Mononuclear cell (primary cell): ENCODE data around the gene ANTXR1. TPM values are rescaled to one million over a fixed set of nuclear protein-coding genes. Genes with fewer than 3 reads are reported as not detected.

Experiments
- H3K27me3 ChIP-seq: 2 replicates; pipeline ENCODE4 v1.6.0; 2011; ENCODE audit warnings: low read length, control low read depth; ENCODE audit not compliant: insufficient read depth
- H3K4me1 ChIP-seq: 2 replicates; pipeline ENCODE4 v1.5.1; 2011; ENCODE audit warnings: mild to moderate bottlenecking, low read length, control low read depth; ENCODE audit not compliant: insufficient read depth
- H3K4me3 ChIP-seq: 2 replicates; pipeline ENCODE4 v1.5.1; 2011; ENCODE audit warnings: mild to moderate bottlenecking, low read length, moderate library complexity
- H3K9me3 ChIP-seq: 2 replicates; pipeline ENCODE4 v1.5.1; 2011; ENCODE audit warnings: low read depth, mild to moderate bottlenecking, control low read depth, low read length
- total RNA-seq: library from RNA; depleted of rRNA; stranded (reverse); fragments of >200 nt; gene quantifications from one replicate; pipeline ENCODE4 v1.2.3, GENCODE V29; 2012

The ANTXR1 gene
- total RNA-seq, 1 donor: under 0.01 TPM

DNA sequence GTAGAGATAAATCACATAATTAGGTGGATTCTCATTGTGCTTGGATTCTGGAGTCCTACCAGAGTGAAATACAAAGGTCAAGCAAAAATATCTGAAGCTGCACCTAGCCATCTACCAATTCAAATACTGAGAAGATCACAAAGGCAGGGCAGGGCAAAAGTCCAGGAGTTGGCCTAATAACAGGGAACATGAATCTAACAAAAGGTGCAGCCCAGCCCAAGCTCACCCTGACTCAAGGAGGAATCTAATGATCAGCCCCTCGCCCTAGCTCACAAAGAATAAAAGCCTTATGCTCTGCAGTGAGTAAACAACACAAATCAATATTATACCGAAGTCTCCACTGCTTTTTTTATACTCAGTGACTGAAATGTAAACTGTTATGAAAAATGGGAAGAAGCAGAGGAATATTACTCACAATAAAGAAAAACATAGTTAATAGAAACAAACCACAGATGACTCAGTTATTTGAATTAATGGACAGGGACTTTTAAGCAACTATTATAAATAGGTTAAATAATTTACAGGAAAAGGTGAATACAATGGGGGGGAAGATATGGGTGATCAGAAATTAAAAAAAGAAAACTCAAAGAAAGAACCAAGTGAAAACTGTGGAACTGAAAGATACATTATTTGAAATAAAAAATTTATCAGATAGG lies 49.5 kb downstream of the ANTXR1 start:
- no peak overlapping the region for H3K4me3 ChIP-seq
- H3K9me3 ChIP-seq: peaks cover 9% of the 10 kb centered on the region
- H3K4me1 ChIP-seq: no peaks in the 10 kb centered on the region
- peaks cover 15% of the 10 kb centered on the region for H3K27me3 ChIP-seq

- peaks cover 15% of the 10 kb centered on the region for H3K27me3 ChIP-seq
Measured at GRCh38 chr2:69065735-69066336, 52.9 kb downstream of the ANTXR1 start.

GRCh38 chr2:69067026-69067630 lies 54.1 kb downstream of the ANTXR1 start:
- Histone ChIP-seq H3K4me1 (no peaks in the 10 kb centered on the region), H3K9me3 (peaks cover 9% of the 10 kb centered on the region), H3K27me3 (peaks cover 10% of the 10 kb centered on the region)

More at GRCh38 chr2:69065735-69066336, 52.9 kb downstream of the ANTXR1 start:
- H3K4me1 ChIP-seq: no peaks in the 10 kb centered on the region
- no peak overlapping the region for H3K4me3 ChIP-seq
- peaks cover 9% of the 10 kb centered on the region for H3K9me3 ChIP-seq

DNA sequence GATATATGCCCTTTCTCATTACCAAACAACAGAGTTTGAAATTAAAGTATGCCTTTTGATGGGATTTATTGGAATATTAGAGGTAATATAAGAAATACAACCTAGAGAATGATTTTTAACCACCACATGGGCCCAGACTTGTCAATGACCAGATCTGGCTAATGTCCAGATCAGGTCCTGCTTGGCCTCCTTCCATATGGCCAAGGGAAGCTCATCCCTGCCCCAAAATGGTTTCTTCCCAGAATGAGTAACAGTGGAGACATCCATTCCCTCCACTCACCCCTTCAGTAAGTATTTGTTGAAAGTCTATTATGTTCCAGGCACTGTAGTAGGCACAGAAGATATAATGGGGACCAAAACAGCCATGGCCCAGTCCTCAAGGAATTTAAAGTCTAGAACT lies 54.9 kb downstream of the ANTXR1 start:
- Histone ChIP-seq H3K4me1 (no peaks in the 10 kb centered on the region), H3K9me3 (peaks cover 9% of the 10 kb centered on the region), H3K27me3 (peaks cover 6% of the 10 kb centered on the region), H3K4me3 (no peak overlapping the region)

More at GRCh38 chr2:69067026-69067630, 54.1 kb downstream of the ANTXR1 start:
- H3K4me3 ChIP-seq: no peak overlapping the region

DNA sequence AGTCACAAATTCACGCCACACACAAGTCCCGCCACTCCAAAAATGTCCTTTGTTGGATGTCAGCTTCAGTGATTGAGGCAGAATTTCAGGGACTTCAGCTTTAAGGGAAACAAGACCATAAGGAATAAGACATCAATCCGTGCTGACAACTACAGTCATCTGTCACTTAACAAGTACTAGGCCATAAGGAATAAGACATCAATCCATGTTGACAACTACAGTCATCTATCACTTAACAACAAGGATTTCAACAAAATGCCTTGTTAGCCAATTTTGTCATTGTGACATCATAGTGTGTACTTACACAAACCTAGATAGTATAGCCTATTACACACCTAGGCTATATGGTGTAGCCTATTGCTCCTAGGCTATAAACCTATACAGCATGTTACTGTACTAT lies 58.0 kb downstream of the ANTXR1 start:
- H3K4me3 ChIP-seq: no peak overlapping the region
- H3K9me3 ChIP-seq: no peaks in the 10 kb centered on the region
- H3K27me3 ChIP-seq: no peaks in the 10 kb centered on the region
- no peaks in the 10 kb centered on the region for H3K4me1 ChIP-seq

- no peak overlapping the region for H3K4me3 ChIP-seq
- H3K4me1 ChIP-seq: no peaks in the 10 kb centered on the region
- no peaks in the 10 kb centered on the region for H3K9me3 ChIP-seq
- H3K27me3 ChIP-seq: no peaks in the 10 kb centered on the region
Measured at GRCh38 chr2:69073928-69074570, 61.1 kb downstream of the ANTXR1 start.

GRCh38 chr2:69074918-69075317 lies 61.9 kb downstream of the ANTXR1 start:
- Histone ChIP-seq H3K9me3 (no peaks in the 10 kb centered on the region), H3K27me3 (no peaks in the 10 kb centered on the region), H3K4me1 (peaks cover 5% of the 10 kb centered on the region), H3K4me3 (no peak overlapping the region)

DNA sequence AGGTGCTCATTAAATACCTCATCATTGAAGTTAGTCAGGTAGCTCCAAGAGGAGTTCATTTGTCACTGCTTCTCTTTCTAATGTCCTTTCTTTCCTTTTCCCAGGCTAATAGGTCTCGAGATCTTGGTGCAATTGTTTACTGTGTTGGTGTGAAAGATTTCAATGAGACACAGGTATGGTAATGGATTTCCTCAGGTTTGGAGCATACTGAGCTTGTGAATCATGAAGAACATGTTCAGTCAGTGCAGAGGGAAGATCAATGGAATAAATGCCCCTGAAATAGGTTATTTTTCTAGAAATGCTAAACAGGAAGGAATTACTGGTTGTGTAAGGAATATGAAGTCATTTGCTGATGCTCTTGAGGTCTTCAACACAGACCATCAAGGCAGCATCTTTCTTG lies 62.5 kb downstream of the ANTXR1 start:
- no peak overlapping the region for H3K4me3 ChIP-seq
- H3K9me3 ChIP-seq: no peaks in the 10 kb centered on the region
- peaks cover 6% of the 10 kb centered on the region for H3K4me1 ChIP-seq
- no peaks in the 10 kb centered on the region for H3K27me3 ChIP-seq

DNA sequence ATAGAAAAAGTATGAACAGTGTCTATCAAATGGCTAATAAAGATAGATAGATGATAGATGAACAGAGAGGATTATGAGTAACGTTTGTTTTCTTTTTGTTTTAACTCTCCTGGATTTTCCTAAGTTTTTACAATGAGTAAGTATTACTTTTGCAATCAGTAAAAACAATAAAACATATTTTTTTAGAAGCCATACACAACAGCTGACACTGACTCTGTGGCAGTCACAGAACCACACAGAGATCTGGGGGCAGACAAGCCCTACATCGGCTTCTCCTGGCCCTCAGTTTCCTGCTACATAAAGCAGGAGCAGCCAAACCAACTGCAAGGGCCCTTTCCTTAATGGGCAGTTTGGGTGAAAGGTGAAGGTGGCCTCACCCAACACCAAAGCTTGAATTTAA lies 63.6 kb downstream of the ANTXR1 start:
- no peaks in the 10 kb centered on the region for H3K9me3 ChIP-seq
- peaks cover 7% of the 10 kb centered on the region for H3K4me1 ChIP-seq
- no peaks in the 10 kb centered on the region for H3K27me3 ChIP-seq
- no peak overlapping the region for H3K4me3 ChIP-seq

DNA sequence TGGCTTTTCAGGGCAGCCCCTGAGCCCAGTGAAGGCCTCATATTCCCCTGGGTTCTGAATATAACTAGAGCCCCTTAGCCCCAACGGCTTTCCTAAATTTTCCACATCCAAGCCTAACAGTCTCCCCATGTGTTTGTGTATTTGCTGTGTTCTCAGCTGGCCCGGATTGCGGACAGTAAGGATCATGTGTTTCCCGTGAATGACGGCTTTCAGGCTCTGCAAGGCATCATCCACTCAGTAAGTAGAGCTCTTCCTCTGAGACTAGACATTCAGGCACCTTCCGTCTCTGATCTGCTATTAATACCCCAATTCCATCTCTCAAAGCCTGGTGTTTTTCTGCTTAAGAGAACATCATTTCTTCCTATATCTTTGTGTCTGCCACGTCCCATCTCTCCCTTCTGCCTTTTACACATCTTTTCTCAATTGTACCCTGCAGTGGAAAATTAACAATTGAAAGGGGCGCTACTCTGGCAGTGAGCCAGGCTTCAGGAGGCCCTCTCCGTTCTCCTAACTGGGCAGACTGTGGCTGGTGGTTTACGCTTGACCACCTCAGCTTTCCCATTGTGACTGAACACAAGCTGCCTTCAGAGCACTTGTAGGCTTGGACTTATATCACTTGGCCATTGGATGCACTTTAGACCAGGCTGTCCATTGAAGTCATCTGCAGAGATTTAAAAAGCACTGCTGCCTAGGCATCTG lies 64.4 kb downstream of the ANTXR1 start:
- Histone ChIP-seq H3K9me3 (no peaks in the 10 kb centered on the region), H3K4me3 (no peak overlapping the region), H3K4me1 (peaks cover 15% of the 10 kb centered on the region), H3K27me3 (no peaks in the 10 kb centered on the region)

- no peaks in the 10 kb centered on the region for H3K9me3 ChIP-seq
- H3K4me3 ChIP-seq: no peak overlapping the region
- no peaks in the 10 kb centered on the region for H3K27me3 ChIP-seq
- peaks cover 28% of the 10 kb centered on the region for H3K4me1 ChIP-seq
Measured at GRCh38 chr2:69080071-69080470, 67.1 kb downstream of the ANTXR1 start.

DNA sequence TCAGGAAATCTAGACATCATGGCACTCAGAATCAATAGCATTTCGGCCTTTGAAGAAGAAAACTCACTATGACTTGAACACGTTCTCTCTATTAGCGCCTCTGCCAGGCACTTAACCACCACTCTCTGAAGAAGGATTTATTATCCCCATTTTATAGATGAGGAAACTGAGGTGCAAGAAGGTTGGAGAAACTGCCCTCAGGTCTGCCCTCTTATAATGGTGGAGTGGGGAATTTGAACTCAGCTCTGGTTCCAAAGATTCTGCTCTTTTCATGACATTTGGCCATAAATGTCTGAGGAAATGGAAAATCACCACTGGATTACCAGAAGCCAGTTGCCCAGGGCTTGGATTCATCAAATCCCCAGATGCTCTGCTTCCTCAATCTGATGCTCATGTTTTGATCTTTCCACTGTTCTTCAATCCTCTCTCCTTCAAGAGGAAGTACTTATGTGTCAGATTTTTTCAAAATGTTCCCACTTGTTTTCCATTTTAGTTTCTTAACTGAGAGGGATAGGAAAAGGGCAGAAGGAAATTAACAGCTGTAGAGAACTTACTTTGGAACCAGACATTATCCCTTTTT lies 68.1 kb downstream of the ANTXR1 start:
- Histone ChIP-seq H3K27me3 (no peaks in the 10 kb centered on the region), H3K4me1 (peaks cover 28% of the 10 kb centered on the region), H3K9me3 (no peaks in the 10 kb centered on the region), H3K4me3 (no peak overlapping the region)

DNA sequence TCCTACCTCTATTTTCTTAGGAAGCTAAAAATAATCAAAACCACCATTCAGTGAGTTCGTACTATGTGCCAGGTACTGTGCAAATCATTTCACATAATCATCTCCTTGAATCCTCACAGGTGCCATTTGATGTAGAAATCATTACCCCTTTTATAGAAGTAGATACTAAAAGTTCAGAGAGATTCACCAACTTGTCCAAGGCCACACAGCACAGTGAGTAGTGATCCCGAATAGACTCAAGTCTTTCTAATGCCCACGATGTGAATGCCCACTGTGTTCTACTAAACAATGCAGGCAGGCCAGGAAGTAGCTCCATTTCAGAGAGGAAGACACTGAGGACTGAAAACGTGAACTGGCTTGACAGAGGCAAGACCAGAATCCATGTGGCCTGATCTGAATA lies 68.8 kb downstream of the ANTXR1 start:
- Histone ChIP-seq H3K4me1 (peaks cover 28% of the 10 kb centered on the region), H3K27me3 (no peaks in the 10 kb centered on the region), H3K4me3 (no peak overlapping the region), H3K9me3 (no peaks in the 10 kb centered on the region)

- Histone ChIP-seq H3K4me3 (no peak overlapping the region), H3K4me1 (peaks cover 28% of the 10 kb centered on the region), H3K27me3 (no peaks in the 10 kb centered on the region), H3K9me3 (no peaks in the 10 kb centered on the region)
Measured at GRCh38 chr2:69082430-69082997, 69.5 kb downstream of the ANTXR1 start.
